Measurements from ENCODE around the gene RPL36. TPM values are rescaled to one million over a fixed set of nuclear protein-coding genes. Genes with fewer than 3 reads are reported as not detected.

RPL36 gene
- total RNA-seq, 1 donor from 2014 or later = 1,016 TPM

DNA sequence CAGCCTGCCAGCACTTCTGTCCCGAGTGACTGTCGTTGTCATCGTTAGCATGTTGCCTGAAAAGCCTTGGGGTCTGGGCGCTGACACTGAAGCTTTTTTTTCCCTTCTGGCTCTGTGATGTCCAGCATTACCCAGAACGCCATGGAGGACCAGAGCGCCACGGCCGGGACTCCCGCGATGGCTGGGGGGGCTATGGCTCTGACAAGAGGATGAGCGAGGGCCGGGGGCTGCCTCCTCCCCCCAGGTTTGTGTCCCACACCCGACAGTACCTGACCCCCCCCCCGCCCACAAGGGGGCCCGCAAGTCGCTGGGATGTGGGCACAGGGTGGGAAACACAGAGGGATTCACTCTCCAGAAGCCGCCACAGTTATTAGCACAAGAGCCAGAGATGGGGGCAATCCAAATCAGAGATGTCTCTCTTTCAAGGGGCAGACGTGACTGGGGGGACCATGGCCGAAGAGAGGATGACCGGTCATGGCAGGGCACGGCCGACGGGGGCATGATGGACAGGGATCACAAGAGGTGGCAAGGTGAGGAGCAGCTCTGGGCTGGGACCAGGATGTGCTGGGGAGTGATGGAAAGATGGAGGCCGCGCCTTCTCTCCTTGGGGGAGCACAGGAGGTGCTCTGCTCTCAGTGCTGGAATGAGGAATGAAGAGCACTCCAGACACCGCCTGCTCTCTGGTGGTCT is 23.0 kb upstream of the RPL36 start:
- Mint-ChIP-seq H3K27ac (peak overlapping the region; percentile 71), H3K4me3 (no peak overlapping the region), H3K9me3 (no peaks in the 10 kb centered on the region), H3K36me3 (peaks cover 8% of the 10 kb centered on the region), H3K4me1 (ENCODE audit: unreplicated experiment) (peaks cover 6% of the 10 kb centered on the region), H3K27me3 (no peaks in the 10 kb centered on the region)
- TF ChIP-seq, protein P1, sequence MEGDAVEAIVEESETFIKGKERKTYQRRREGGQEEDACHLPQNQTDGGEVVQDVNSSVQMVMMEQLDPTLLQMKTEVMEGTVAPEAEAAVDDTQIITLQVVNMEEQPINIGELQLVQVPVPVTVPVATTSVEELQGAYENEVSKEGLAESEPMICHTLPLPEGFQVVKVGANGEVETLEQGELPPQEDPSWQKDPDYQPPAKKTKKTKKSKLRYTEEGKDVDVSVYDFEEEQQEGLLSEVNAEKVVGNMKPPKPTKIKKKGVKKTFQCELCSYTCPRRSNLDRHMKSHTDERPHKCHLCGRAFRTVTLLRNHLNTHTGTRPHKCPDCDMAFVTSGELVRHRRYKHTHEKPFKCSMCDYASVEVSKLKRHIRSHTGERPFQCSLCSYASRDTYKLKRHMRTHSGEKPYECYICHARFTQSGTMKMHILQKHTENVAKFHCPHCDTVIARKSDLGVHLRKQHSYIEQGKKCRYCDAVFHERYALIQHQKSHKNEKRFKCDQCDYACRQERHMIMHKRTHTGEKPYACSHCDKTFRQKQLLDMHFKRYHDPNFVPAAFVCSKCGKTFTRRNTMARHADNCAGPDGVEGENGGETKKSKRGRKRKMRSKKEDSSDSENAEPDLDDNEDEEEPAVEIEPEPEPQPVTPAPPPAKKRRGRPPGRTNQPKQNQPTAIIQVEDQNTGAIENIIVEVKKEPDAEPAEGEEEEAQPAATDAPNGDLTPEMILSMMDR (conservative IDR thresholded peaks at IDR 0.05) = no peak
- no peak for DNase-seq (ENCODE audit: extremely low spot score, unreplicated experiment)

DNA sequence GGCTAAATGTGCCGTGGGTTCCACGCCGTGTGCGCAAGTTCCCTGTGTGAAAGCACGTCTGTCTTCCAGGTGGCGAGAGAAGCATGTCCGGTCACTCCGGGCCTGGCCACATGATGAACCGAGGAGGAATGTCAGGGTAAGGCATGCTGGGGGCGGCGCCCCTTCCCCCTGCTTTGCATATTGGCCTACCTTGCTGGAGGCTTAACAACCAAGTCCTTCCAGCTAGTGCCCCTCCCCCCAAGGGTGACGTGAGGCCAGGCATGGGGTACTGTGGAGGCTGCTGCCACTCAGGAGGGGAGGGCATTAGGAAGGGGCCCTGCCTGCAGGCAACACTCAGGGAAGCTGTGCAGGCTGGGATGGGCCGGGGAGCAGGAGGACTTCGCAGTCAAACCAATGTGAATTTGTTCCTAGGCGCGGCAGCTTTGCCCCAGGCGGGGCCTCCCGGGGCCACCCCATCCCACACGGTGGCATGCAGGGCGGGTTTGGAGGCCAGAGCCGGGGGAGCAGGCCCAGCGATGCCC is 22.3 kb upstream of the RPL36 start:
- Mint-ChIP-seq H3K36me3 (peaks cover 8% of the 10 kb centered on the region), H3K4me1 (ENCODE audit: unreplicated experiment) (peaks cover 6% of the 10 kb centered on the region), H3K27me3 (no peaks in the 10 kb centered on the region), H3K9me3 (no peaks in the 10 kb centered on the region), H3K27ac (peak overlapping the region; percentile 71), H3K4me3 (peak overlapping the region; percentile 44)
- TF ChIP-seq, protein P1 (conservative IDR thresholded peaks at IDR 0.05) = no peak
- no peak for DNase-seq (ENCODE audit: extremely low spot score, unreplicated experiment)

DNA sequence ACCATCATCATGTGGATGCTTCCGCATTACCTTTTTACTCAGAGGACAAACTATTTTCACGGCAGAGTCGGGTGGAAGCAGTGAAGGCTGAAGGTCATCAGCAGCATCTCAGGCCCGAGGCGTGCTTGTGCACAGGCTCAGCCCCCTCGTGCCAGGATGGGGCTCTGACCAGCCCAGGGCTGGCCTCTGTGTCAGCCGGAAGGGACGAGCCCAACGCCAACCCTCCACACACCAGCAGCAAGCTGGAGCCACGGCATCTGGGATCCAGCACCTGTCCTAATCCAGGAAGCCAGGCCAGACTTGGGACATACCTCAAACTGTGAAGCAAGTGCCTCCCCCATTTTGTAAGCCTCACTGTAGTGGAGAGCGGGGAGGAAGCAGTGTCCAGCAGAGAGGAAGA is 20.9 kb upstream of the RPL36 start:
- peaks cover 8% of the 10 kb centered on the region for H3K36me3 Mint-ChIP-seq
- no peak overlapping the region for H3K27ac Mint-ChIP-seq
- no peak overlapping the region for H3K4me3 Mint-ChIP-seq

DNA sequence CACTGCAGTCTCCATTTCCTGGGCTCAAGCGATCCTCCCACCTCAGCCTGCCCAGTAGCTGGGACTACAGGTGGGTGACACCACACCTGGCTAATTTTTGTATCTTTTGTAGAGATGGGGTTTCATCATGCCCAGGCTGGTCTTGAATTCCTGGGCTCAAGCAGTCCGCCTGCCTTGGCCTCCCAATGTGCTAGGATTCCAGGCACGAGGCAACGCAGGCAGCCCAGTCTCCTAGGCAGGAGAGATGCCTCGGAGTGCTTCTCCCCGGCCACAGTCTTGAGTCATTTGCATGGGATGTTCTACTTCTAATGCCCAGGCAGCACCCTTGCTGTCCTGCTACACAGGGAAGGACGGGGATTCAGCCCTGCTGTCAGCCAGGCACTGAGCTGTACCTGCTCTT is 18.5 kb upstream of the RPL36 start:
- TF ChIP-seq, protein P1 (conservative IDR thresholded peaks at IDR 0.05) = no peak
- no peaks in the 10 kb centered on the region for H3K36me3 Mint-ChIP-seq
- H3K9me3 Mint-ChIP-seq = no peaks in the 10 kb centered on the region
- H3K27ac Mint-ChIP-seq = no peak overlapping the region
- H3K4me1 Mint-ChIP-seq (ENCODE audit: unreplicated experiment) = peaks cover 6% of the 10 kb centered on the region
- no peak overlapping the region for H3K4me3 Mint-ChIP-seq
- no peak for DNase-seq (ENCODE audit: extremely low spot score, unreplicated experiment)
- H3K27me3 Mint-ChIP-seq = no peaks in the 10 kb centered on the region

More for the DNA sequence above, 20.9 kb upstream of the RPL36 start:
- no peak for DNase-seq (ENCODE audit: extremely low spot score, unreplicated experiment)
- H3K27me3 Mint-ChIP-seq = no peaks in the 10 kb centered on the region
- TF ChIP-seq, protein P1 (conservative IDR thresholded peaks at IDR 0.05) = no peak
- H3K9me3 Mint-ChIP-seq = no peaks in the 10 kb centered on the region
- peaks cover 6% of the 10 kb centered on the region for H3K4me1 Mint-ChIP-seq (ENCODE audit: unreplicated experiment)

DNA sequence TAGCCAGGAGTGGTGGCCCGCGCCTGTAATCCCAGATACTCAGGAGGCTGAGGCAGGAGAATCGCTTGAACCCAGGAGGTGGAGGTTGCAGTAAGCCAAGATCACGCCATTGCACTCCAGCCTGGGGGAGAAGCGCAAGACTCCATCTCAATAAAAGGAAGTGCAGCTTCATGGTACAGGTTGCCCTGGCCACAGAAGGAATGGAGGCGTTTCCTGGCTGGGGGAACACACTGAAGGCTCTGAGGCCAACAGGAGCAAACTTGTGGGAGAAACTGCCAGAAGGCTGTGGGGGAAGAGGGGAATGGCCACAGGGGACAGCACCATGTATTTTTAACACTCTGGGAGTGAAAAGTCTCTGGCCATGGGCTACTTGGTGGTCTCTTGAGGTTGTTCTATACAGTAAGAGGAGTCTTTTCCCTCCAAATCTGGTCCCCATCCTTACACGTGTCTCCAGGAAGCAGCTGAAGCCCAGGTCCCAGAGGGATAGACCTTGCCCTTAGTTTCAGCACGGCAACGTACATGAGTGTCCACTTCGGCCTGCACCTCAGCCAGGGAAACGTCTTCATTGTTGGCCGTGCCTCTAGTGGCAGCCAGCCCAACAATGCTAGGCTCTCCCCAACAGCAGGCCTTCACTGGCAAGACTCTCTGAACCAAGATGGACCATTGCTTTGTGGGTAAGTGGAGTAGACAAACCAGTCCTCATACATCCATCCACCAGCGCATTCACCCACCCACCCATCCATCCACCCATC is 17.2 kb upstream of the RPL36 start:
- Mint-ChIP-seq H3K4me3 (no peak overlapping the region), H3K27ac (peak overlapping the region; percentile 70), H3K9me3 (no peaks in the 10 kb centered on the region), H3K4me1 (ENCODE audit: unreplicated experiment) (no peaks in the 10 kb centered on the region), H3K27me3 (no peaks in the 10 kb centered on the region), H3K36me3 (no peaks in the 10 kb centered on the region)
- no peak for DNase-seq (ENCODE audit: extremely low spot score, unreplicated experiment)
- TF ChIP-seq, protein P1 (conservative IDR thresholded peaks at IDR 0.05) = no peak

All from type B pancreatic cell (in vitro differentiated cells).